ENCODE results near the gene SH3BP4.

DNA sequence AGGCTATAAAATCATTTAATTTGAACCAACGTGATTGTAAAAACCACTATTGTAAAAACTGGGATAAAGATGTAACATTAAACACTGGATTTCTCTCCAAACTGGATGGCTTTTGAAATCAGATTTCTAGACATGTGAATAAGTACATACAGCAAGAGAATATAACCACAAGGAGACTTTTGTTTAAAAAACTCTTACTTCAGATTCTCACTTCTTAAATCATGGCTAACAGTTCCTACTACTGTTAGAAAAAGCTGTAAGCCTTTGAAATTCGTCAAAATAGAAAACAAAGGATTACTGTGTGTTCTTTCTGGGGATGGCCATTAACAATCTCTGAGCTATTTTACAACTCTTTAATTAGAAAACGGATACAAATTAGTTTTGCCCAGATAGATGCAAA, 39.4 kb upstream of the SH3BP4 start:
- TF ChIP-seq, protein P1, sequence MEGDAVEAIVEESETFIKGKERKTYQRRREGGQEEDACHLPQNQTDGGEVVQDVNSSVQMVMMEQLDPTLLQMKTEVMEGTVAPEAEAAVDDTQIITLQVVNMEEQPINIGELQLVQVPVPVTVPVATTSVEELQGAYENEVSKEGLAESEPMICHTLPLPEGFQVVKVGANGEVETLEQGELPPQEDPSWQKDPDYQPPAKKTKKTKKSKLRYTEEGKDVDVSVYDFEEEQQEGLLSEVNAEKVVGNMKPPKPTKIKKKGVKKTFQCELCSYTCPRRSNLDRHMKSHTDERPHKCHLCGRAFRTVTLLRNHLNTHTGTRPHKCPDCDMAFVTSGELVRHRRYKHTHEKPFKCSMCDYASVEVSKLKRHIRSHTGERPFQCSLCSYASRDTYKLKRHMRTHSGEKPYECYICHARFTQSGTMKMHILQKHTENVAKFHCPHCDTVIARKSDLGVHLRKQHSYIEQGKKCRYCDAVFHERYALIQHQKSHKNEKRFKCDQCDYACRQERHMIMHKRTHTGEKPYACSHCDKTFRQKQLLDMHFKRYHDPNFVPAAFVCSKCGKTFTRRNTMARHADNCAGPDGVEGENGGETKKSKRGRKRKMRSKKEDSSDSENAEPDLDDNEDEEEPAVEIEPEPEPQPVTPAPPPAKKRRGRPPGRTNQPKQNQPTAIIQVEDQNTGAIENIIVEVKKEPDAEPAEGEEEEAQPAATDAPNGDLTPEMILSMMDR (conservative IDR thresholded peaks at IDR 0.05; ENCODE audit: low read length), result no peak
- TF ChIP-seq EZH2phosphoT487 (IDR thresholded peaks at IDR 0.05; ENCODE audit: borderline replicate concordance, low read depth, low read length), result no peak
